CD14-positive monocyte (primary cell): ENCODE results near the gene UROC1. TPM values are rescaled to one million over a fixed set of nuclear protein-coding genes. Genes with fewer than 3 reads are reported as not detected.

Experiments
- DNase-seq, 3 donors: peaks; one replicate each; pipeline ENCODE4 v3.0.0-alpha.2; 2011 to 2022
- H2AFZ ChIP-seq: 2 replicates; pipeline ENCODE4 v1.6.0; 2012; ENCODE audit warnings: mild to moderate bottlenecking, low read depth, low read length, inconsistent platforms; ENCODE audit not compliant: insufficient read depth, poor library complexity, severe bottlenecking
- H3K27ac ChIP-seq, 2 donors: 1 replicate in 1 of 2; 2 replicates in 1 of 2; pipeline ENCODE4 v1.5.1; 2012 to 2013; ENCODE audit warnings: low read length in 2 of 2, control low read depth in 1 of 2, inconsistent platforms in 1 of 2, low read depth in 1 of 2, mild to moderate bottlenecking in 1 of 2
- H3K27me3 ChIP-seq, 2 donors: one replicate each; pipeline versions ENCODE4 v1.6.0 to v1.6.1; 2011 to 2013; ENCODE audit warnings: low read length in 2 of 2; ENCODE audit not compliant: control insufficient read depth in 2 of 2, insufficient read depth in 2 of 2
- H3K36me3 ChIP-seq, 2 donors: replicated peaks in 1 of 2; 1 replicate in 1 of 2; 2 replicates in 1 of 2; pipeline versions ENCODE4 v1.5.1 to v1.6.1; 2012 to 2013; ENCODE audit warnings: low read length in 2 of 2, control low read depth in 1 of 2, inconsistent platforms in 1 of 2, mild to moderate bottlenecking in 1 of 2; ENCODE audit not compliant: insufficient read depth in 2 of 2, control insufficient read depth in 1 of 2
- H3K4me1 ChIP-seq, 2 donors: 1 replicate in 1 of 2; 2 replicates in 1 of 2; pipeline versions ENCODE4 v1.5.1 to v1.6.1; 2012 to 2013; ENCODE audit warnings: low read length in 2 of 2, control low read depth in 1 of 2, inconsistent platforms in 1 of 2, mild to moderate bottlenecking in 1 of 2, moderate library complexity in 1 of 2; ENCODE audit not compliant: insufficient read depth in 2 of 2, control insufficient read depth in 1 of 2
- H3K4me2 ChIP-seq: replicated peaks from 2 replicates; pipeline ENCODE3; 2012; ENCODE audit warnings: low read length, moderate library complexity, mild to moderate bottlenecking; ENCODE audit not compliant: poor library complexity, severe bottlenecking; ENCODE audit errors: extremely low read depth
- H3K4me3 ChIP-seq, 3 experiments: fragments of 200-600 bp in 1 of 3; sonication (generic) in 1 of 3; replicated peaks in 1 of 3; 1 replicate in 2 of 3; 2 replicates in 1 of 3; pipeline ENCODE4 v1.5.1; 2011 to 2013; ENCODE audit warnings: low read length in 3 of 3, mild to moderate bottlenecking in 3 of 3, control low read depth in 2 of 3, low read depth in 2 of 3, inconsistent platforms in 1 of 3, moderate library complexity in 1 of 3
- H3K79me2 ChIP-seq: 2 replicates; pipeline ENCODE4 v1.6.0; 2012; ENCODE audit warnings: mild to moderate bottlenecking, control low read depth, inconsistent platforms, low read length, moderate library complexity; ENCODE audit not compliant: insufficient read depth
- H3K9ac ChIP-seq: 2 replicates; pipeline ENCODE4 v1.6.0; 2017; ENCODE audit warnings: low read length, mild to moderate bottlenecking; ENCODE audit not compliant: insufficient read depth, poor library complexity, severe bottlenecking
- H3K9me3 ChIP-seq, 2 donors: replicated peaks in 1 of 2; 1 replicate in 1 of 2; 2 replicates in 1 of 2; pipeline versions ENCODE4 v1.5.1 to v1.6.1; 2012 to 2013; ENCODE audit warnings: low read length in 2 of 2, control low read depth in 1 of 2; ENCODE audit not compliant: control insufficient read depth in 1 of 2, insufficient read depth in 1 of 2
- H4K20me1 ChIP-seq: 2 replicates; pipeline ENCODE4 v1.6.0; 2012; ENCODE audit warnings: mild to moderate bottlenecking, low read length, control low read depth, moderate library complexity; ENCODE audit not compliant: insufficient read depth
- H3K27ac Mint-ChIP-seq, 7 donors: one replicate each; pipeline ENCODE4 v1.8.0; 2020; ENCODE audit warnings: mild to moderate bottlenecking in 7 of 7, mixed read lengths in 7 of 7, moderate library complexity in 6 of 7, inconsistent platforms in 2 of 7
- H3K27me3 Mint-ChIP-seq, 3 donors: one replicate each; pipeline ENCODE4 v1.8.0; 2021 to 2022; ENCODE audit warnings: low read depth in 3 of 3, mild to moderate bottlenecking in 3 of 3, mixed read lengths in 3 of 3, moderate library complexity in 3 of 3, inconsistent platforms in 1 of 3
- H3K36me3 Mint-ChIP-seq, 2 donors: one replicate each; pipeline ENCODE4 v1.8.0; 2020; ENCODE audit warnings: mixed read lengths in 2 of 2, inconsistent platforms in 1 of 2, mild to moderate bottlenecking in 1 of 2
- H3K4me1 Mint-ChIP-seq: one replicate; pipeline ENCODE4 v1.8.0; 2020; ENCODE audit warnings: mild to moderate bottlenecking, mixed read lengths
- H3K4me3 Mint-ChIP-seq, 2 donors: one replicate each; pipeline ENCODE4 v1.8.0; 2020; ENCODE audit warnings: mild to moderate bottlenecking in 2 of 2, mixed read lengths in 2 of 2, moderate library complexity in 1 of 2
- H3K9me3 Mint-ChIP-seq, 7 donors: one replicate each; pipeline ENCODE4 v1.8.0; 2020 to 2022; ENCODE audit warnings: mixed read lengths in 7 of 7, mild to moderate bottlenecking in 6 of 7, moderate library complexity in 6 of 7, inconsistent platforms in 2 of 7
- CTCF ChIP-seq: fragments of 200-600 bp; IDR thresholded peaks from one replicate; pipeline ENCODE4 v1.8.0; 2022; ENCODE audit warnings: antibody characterized with exemption, mild to moderate bottlenecking
- WGBS: methylation state at CpG from one replicate; pipeline ENCODE4 v1.1.5; 2013; ENCODE audit warnings: missing lambda C conversion rate; ENCODE audit not compliant: insufficient coverage; 5-methylcytosine and 5-hydroxymethylcytosine counted together
- intact Hi-C, 2 donors: fragments of 100-400 bp; cut with micrococcal nuclease; formaldehyde crosslinking; loops; one replicate each; pipeline versions ENCODE4 v1.15.0 to v1.15.1; 2023
- polyA plus RNA-seq, 3 donors: library from polyadenylated mRNA; depleted of rRNA in 1 of 3; unstranded in 2 of 3; stranded (reverse) in 1 of 3; fragments of 300-500 nt in 2 of 3; fragments of >200 nt in 1 of 3; fragmentation: Illumina TruSeq in 2 of 3; gene quantifications; 1 replicate in 2 of 3; 2 replicates in 1 of 3; pipeline ENCODE4 v1.2.3, GENCODE V29; 2012 to 2021

UROC1 gene
- polyA plus RNA-seq, 3 donors = not detected

GRCh38 chr3:126447456-126448106 is 70.0 kb downstream of the UROC1 start:
- H3K27me3 Mint-ChIP-seq = peaks cover 0 to 2% (median 0%) of the 10 kb centered on the region in 3 donors
- peaks cover 61 to 86% of the 10 kb centered on the region in 2 donors for H3K36me3 ChIP-seq

GRCh38 chr3:126446791-126447190 is 70.8 kb downstream of the UROC1 start:
- Histone ChIP-seq H3K79me2 (peaks cover 6% of the 10 kb centered on the region), H3K4me2 (no peak overlapping the region), H3K4me3 (no peak overlapping the region), H3K27me3 (no peaks in the 10 kb centered on the region), H3K4me1 (no peaks in the 10 kb centered on the region), H2AFZ (no peak overlapping the region), H3K27ac (no peak overlapping the region), H3K36me3 (peaks cover 55 to 86% of the 10 kb centered on the region in 2 donors), H3K9ac (no peak overlapping the region), H3K9me3 (no peaks in the 10 kb centered on the region), H4K20me1 (peaks cover 80% of the 10 kb centered on the region)
- Mint-ChIP-seq H3K9me3 (peaks cover 0 to 3% (median 0%) of the 10 kb centered on the region in 7 donors), H3K4me3 (no peak overlapping the region), H3K36me3 (peaks cover 67 to 78% of the 10 kb centered on the region in 2 donors), H3K27me3 (peaks cover 0 to 2% (median 0%) of the 10 kb centered on the region in 3 donors), H3K4me1 (peaks cover 5% of the 10 kb centered on the region), H3K27ac (peak overlapping the region in 4 of 7 donors; percentile 0 to 67 (median 10))
- no peak for DNase-seq
- WGBS = 83% methylated on average over 1 of the region's 2 CpGs
- intact Hi-C loops = no loop called here
- TF ChIP-seq CTCF = no peak

More at GRCh38 chr3:126447456-126448106, 70.0 kb downstream of the UROC1 start:
- H3K4me1 Mint-ChIP-seq = peaks cover 5% of the 10 kb centered on the region
- no peak overlapping the region for H3K4me3 ChIP-seq
- H3K27ac Mint-ChIP-seq = peak overlapping the region in 4 of 7 donors; percentile 5 to 33 (median 8)
- H3K79me2 ChIP-seq = peaks cover 14% of the 10 kb centered on the region
- peaks cover 0 to 5% (median 0%) of the 10 kb centered on the region in 7 donors for H3K9me3 Mint-ChIP-seq
- H3K4me3 Mint-ChIP-seq = no peak overlapping the region
- no peak overlapping the region for H2AFZ ChIP-seq
- no peak for TF ChIP-seq CTCF
- no peaks in the 10 kb centered on the region for H3K4me1 ChIP-seq
- no peaks in the 10 kb centered on the region for H3K27me3 ChIP-seq
- no peak overlapping the region for H3K27ac ChIP-seq
- H4K20me1 ChIP-seq = peaks cover 87% of the 10 kb centered on the region
- no peaks in the 10 kb centered on the region for H3K9me3 ChIP-seq
- 97% methylated on average over 9 of the region's 12 CpGs for WGBS
- intact Hi-C loops = no loop called here
- H3K9ac ChIP-seq = no peak overlapping the region
- H3K4me2 ChIP-seq = no peak overlapping the region
- no peak for DNase-seq
- peaks cover 70 to 78% of the 10 kb centered on the region in 2 donors for H3K36me3 Mint-ChIP-seq
